Activated CD4-positive, alpha-beta T cell treated with anti-CD3 and anti-CD28 coated beads for 36 hours (primary cell): ENCODE measurements around the gene CMTM7. TPM values are rescaled to one million over a fixed set of nuclear protein-coding genes. Genes with fewer than 3 reads are reported as not detected.
"Not testable (repeated sequence)": the region's sequence is repeated elsewhere in the genome, so short reads cannot be mapped to it uniquely, and the experiment has no call there.

Source experiments
- ATAC-seq: fragments of 200-7000 bp; cut with Tn5 transposase; one replicate; pipeline ENCODE4 v1.10.0; 2021; ENCODE audit warnings: mild to moderate bottlenecking, moderate library complexity
- CTCF ChIA-PET: fragments of 350-600 bp; sonication (Branson Sonifier 250); formaldehyde crosslinking; loops from one replicate; lab custom pipeline; 2021; ENCODE audit warnings: antibody characterized with exemption; lab: Charles Lee
- POLR2A ChIA-PET: fragments of 350-600 bp; sonication (Branson Sonifier 250); formaldehyde crosslinking; loops from one replicate; lab custom pipeline; 2021; ENCODE audit warnings: antibody characterized with exemption, inconsistent platforms; lab: Charles Lee
- DNase-seq: peaks from one replicate; pipeline ENCODE4 v3.0.0-alpha.2; 2020
- H3K27ac Mint-ChIP-seq: one replicate; pipeline ENCODE4 v1.8.0; 2021; ENCODE audit warnings: mixed read lengths
- H3K27me3 Mint-ChIP-seq: one replicate; pipeline ENCODE4 v1.8.0; 2021; ENCODE audit warnings: mixed read lengths
- H3K36me3 Mint-ChIP-seq: one replicate; pipeline ENCODE4 v1.8.0; 2021; ENCODE audit warnings: low read depth, mixed read lengths
- H3K4me1 Mint-ChIP-seq: one replicate; pipeline ENCODE4 v1.8.0; 2021; ENCODE audit warnings: mixed read lengths
- H3K4me3 Mint-ChIP-seq: one replicate; pipeline ENCODE4 v1.8.0; 2021; ENCODE audit warnings: mild to moderate bottlenecking, moderate library complexity, mixed read lengths
- H3K9me3 Mint-ChIP-seq: one replicate; pipeline ENCODE4 v1.8.0; 2021; ENCODE audit warnings: low read depth, mixed read lengths
- intact Hi-C, 2 experiments: fragments of 100-400 bp; cut with DNase I in 1 of 2; cut with micrococcal nuclease in 1 of 2; formaldehyde crosslinking; loops; one replicate each; pipeline versions ENCODE4 v1.14.2 to v1.15.1; 2022 to 2024; cut with DNase I, micrococcal nuclease
- total RNA-seq, 2 experiments: library from RNA; stranded (reverse); gene quantifications; one replicate each; pipeline ENCODE4 v1.2.3, GENCODE V29; 2021

CMTM7 gene
- total RNA-seq, 2 experiments from 2014 or later = 41.1 to 67.0 TPM

- Mint-ChIP-seq H3K27ac (no peak overlapping the region), H3K4me3 (no peak overlapping the region), H3K9me3 (no peaks in the 10 kb centered on the region), H3K27me3 (no peaks in the 10 kb centered on the region), H3K4me1 (no peaks in the 10 kb centered on the region), H3K36me3 (no peaks in the 10 kb centered on the region)
- POLR2A ChIA-PET = no interaction called here
- CTCF ChIA-PET = interaction anchor here (0.7 to 1.8 kb wide), 5 partner anchors 8 to 208 kb away, joined by 3 to 8 read pairs (median 6); no protein-coding TSS in a partner anchor
- peak; percentile 33 for ATAC-seq
- intact Hi-C loops = no loop called here
- DNase-seq = no peak
These were observed 8.4 kb upstream of the CMTM7 start for GRCh38 chr3:32383136-32383711.

- no peak for DNase-seq
- peaks cover 17% of the 10 kb centered on the region for H3K4me1 Mint-ChIP-seq
- H3K27me3 Mint-ChIP-seq = no peaks in the 10 kb centered on the region
- ChIA-PET CTCF (interaction anchor here (4.2 kb wide), 1 partner anchor 10 kb away, joined by 29 read pairs; no protein-coding TSS in a partner anchor), POLR2A (no interaction called here)
- no peak for ATAC-seq
- H3K27ac Mint-ChIP-seq = no peak overlapping the region
- no peak overlapping the region for H3K4me3 Mint-ChIP-seq
- H3K9me3 Mint-ChIP-seq = no peaks in the 10 kb centered on the region
- H3K36me3 Mint-ChIP-seq = no peaks in the 10 kb centered on the region
- intact Hi-C loops = no loop called here
These were observed 6.7 kb upstream of the CMTM7 start for GRCh38 chr3:32384938-32385337.

- DNase-seq (no peak), ATAC-seq (no peak)
- H3K27ac Mint-ChIP-seq = no peak overlapping the region
- H3K4me1 Mint-ChIP-seq = peaks cover 27% of the 10 kb centered on the region
- intact Hi-C loops = no loop called here
- POLR2A ChIA-PET = no interaction called here
- CTCF ChIA-PET = interaction anchor here (0.8 to 4.2 kb wide), 5 partner anchors 10 to 80 kb away, joined by 3 to 29 read pairs (median 3); no protein-coding TSS in a partner anchor
- no peak overlapping the region for H3K4me3 Mint-ChIP-seq
- peaks cover 3% of the 10 kb centered on the region for H3K36me3 Mint-ChIP-seq
- no peaks in the 10 kb centered on the region for H3K9me3 Mint-ChIP-seq
- no peaks in the 10 kb centered on the region for H3K27me3 Mint-ChIP-seq
These were observed 4.1 kb upstream of the CMTM7 start for GRCh38 chr3:32387512-32387911.

GRCh38 chr3:32389577-32389976 lies 2.1 kb upstream of the CMTM7 start:
- DNase-seq, H3K9me3 Mint-ChIP-seq, H3K27me3 Mint-ChIP-seq, intact Hi-C loops, H3K36me3 Mint-ChIP-seq, POLR2A ChIA-PET, ATAC-seq: not testable (repeated sequence)
- Mint-ChIP-seq H3K4me1 (peaks cover 45% of the 10 kb centered on the region), H3K27ac (peak overlapping the region; percentile 48), H3K4me3 (peak overlapping the region; percentile 12)
- CTCF ChIA-PET = interaction anchor here (0.8 to 3.0 kb wide), 7 partner anchors 11 to 143 kb away, joined by 3 to 21 read pairs (median 3); no protein-coding TSS in a partner anchor

- peak; percentile 64 for DNase-seq
- ChIA-PET POLR2A (interaction anchor here (0.6 kb wide), 1 partner anchor 67 kb away, joined by 3 read pairs; no protein-coding TSS in a partner anchor), CTCF (interaction anchor here (1.3 to 1.7 kb wide), 2 partner anchors 46 to 77 kb away, joined by 3 to 7 read pairs; no protein-coding TSS in a partner anchor)
- Mint-ChIP-seq H3K27me3 (no peaks in the 10 kb centered on the region), H3K27ac (peak overlapping the region; percentile 98), H3K9me3 (no peaks in the 10 kb centered on the region), H3K4me1 (peaks cover 64% of the 10 kb centered on the region), H3K36me3 (peaks cover 15% of the 10 kb centered on the region), H3K4me3 (peak overlapping the region; percentile 98)
- ATAC-seq = peak; percentile 56
- intact Hi-C loops = loop anchor here (2.0 to 5.0 kb wide), 7 partner anchors 40 to 295 kb away; partner anchors contain the start of genes CMTM8 (in 1 of the 2), CNOT10 (in 1 of the 2), DYNC1LI1 (in 1 of the 2) and GPD1L (in 1 of the 2)
These were observed 1.1 kb downstream of the CMTM7 start for GRCh38 chr3:32392536-32393302.

- peak; percentile 17 for ATAC-seq
- Mint-ChIP-seq H3K36me3 (peaks cover 15% of the 10 kb centered on the region), H3K27ac (peak overlapping the region; percentile 71), H3K9me3 (no peaks in the 10 kb centered on the region), H3K4me1 (peaks cover 66% of the 10 kb centered on the region), H3K4me3 (no peak overlapping the region), H3K27me3 (no peaks in the 10 kb centered on the region)
- CTCF ChIA-PET = interaction anchor here (0.6 to 6.1 kb wide), 10 partner anchors 9 to 295 kb away, joined by 3 to 42 read pairs (median 6); no protein-coding TSS in a partner anchor
- DNase-seq = no peak
- POLR2A ChIA-PET = interaction anchor here (0.7 to 1.2 kb wide), 2 partner anchors 37 to 65 kb away, joined by 3 to 4 read pairs; no protein-coding TSS in a partner anchor
- intact Hi-C loops = no loop called here
These were observed 3.8 kb downstream of the CMTM7 start for GRCh38 chr3:32395496-32395895.

- POLR2A ChIA-PET = interaction anchor here (1.0 kb wide), 1 partner anchor 70 kb away, joined by 3 read pairs; no protein-coding TSS in a partner anchor
- Mint-ChIP-seq H3K36me3 (peaks cover 12% of the 10 kb centered on the region), H3K27me3 (no peaks in the 10 kb centered on the region), H3K9me3 (no peaks in the 10 kb centered on the region), H3K4me3 (no peak overlapping the region), H3K4me1 (peaks cover 72% of the 10 kb centered on the region), H3K27ac (peak overlapping the region; percentile 37)
- no peak for ATAC-seq
- intact Hi-C loops = loop anchor here in 1 of 2 experiments (2.0 kb wide), 2 partner anchors 101 to 221 kb away; no protein-coding TSS in a partner anchor
- no peak for DNase-seq
- CTCF ChIA-PET = interaction anchor here (0.6 to 6.1 kb wide), 10 partner anchors 10 to 1430 kb away, joined by 3 to 42 read pairs (median 4); no protein-coding TSS in a partner anchor
These were observed 6.3 kb downstream of the CMTM7 start for GRCh38 chr3:32397941-32398340.

- CTCF ChIA-PET = interaction anchor here (0.9 to 6.1 kb wide), 5 partner anchors 23 to 222 kb away, joined by 3 to 42 read pairs (median 5); no protein-coding TSS in a partner anchor
- peak overlapping the region; percentile 37 for H3K27ac Mint-ChIP-seq
- H3K9me3 Mint-ChIP-seq = no peaks in the 10 kb centered on the region
- H3K4me1 Mint-ChIP-seq = peaks cover 72% of the 10 kb centered on the region
- H3K27me3 Mint-ChIP-seq = no peaks in the 10 kb centered on the region
- DNase-seq (no peak), ATAC-seq (no peak)
- POLR2A ChIA-PET = no interaction called here
- H3K36me3 Mint-ChIP-seq = peaks cover 9% of the 10 kb centered on the region
- no peak overlapping the region for H3K4me3 Mint-ChIP-seq
- intact Hi-C loops = loop anchor here in 1 of 2 experiments (2.0 kb wide), 2 partner anchors 102 to 222 kb away; no protein-coding TSS in a partner anchor
These were observed 6.9 kb downstream of the CMTM7 start for GRCh38 chr3:32398531-32398930.

GRCh38 chr3:32399030-32399620 lies 7.5 kb downstream of the CMTM7 start:
- H3K9me3 Mint-ChIP-seq = no peaks in the 10 kb centered on the region
- H3K27me3 Mint-ChIP-seq = no peaks in the 10 kb centered on the region
- DNase-seq = peak; percentile 53
- ChIA-PET CTCF (interaction anchor here (1.5 to 6.1 kb wide), 5 partner anchors 15 to 69 kb away, joined by 3 to 42 read pairs (median 11); no protein-coding TSS in a partner anchor), POLR2A (no interaction called here)
- H3K4me3 Mint-ChIP-seq = no peak overlapping the region
- peaks cover 11% of the 10 kb centered on the region for H3K36me3 Mint-ChIP-seq
- peak; percentile 34 for ATAC-seq
- peaks cover 72% of the 10 kb centered on the region for H3K4me1 Mint-ChIP-seq
- peak overlapping the region; percentile 37 for H3K27ac Mint-ChIP-seq
- intact Hi-C loops = loop anchor here (1.0 to 2.0 kb wide), 6 partner anchors 24 to 222 kb away; no protein-coding TSS in a partner anchor

- DNase-seq (no peak), ATAC-seq (no peak)
- ChIA-PET CTCF (interaction anchor here (0.6 to 2.2 kb wide), 9 partner anchors 9 to 100 kb away, joined by 3 to 11 read pairs (median 4); no protein-coding TSS in a partner anchor), POLR2A (no interaction called here)
- Mint-ChIP-seq H3K4me1 (peaks cover 70% of the 10 kb centered on the region), H3K9me3 (no peaks in the 10 kb centered on the region), H3K27me3 (no peaks in the 10 kb centered on the region), H3K4me3 (peak overlapping the region; percentile 90), H3K27ac (peak overlapping the region; percentile 100), H3K36me3 (peaks cover 17% of the 10 kb centered on the region)
- intact Hi-C loops = loop anchor here (1.0 to 2.0 kb wide), 2 partner anchors 32 to 60 kb away; no protein-coding TSS in a partner anchor
These were observed 9.5 kb downstream of the CMTM7 start for GRCh38 chr3:32401126-32401525.
